Endodermal cell (in vitro differentiated cells): ENCODE results near the gene GCA. TPM values are rescaled to one million over a fixed set of nuclear protein-coding genes. Genes with fewer than 3 reads are reported as not detected.

Experiments
- DNase-seq: peaks from one replicate; pipeline ENCODE4 v3.0.0-alpha.2; 2017
- H3K27ac ChIP-seq: 2 replicates; pipeline ENCODE4 v1.5.1; 2013; ENCODE audit warnings: mild to moderate bottlenecking, low read depth, low read length, moderate library complexity
- H3K27me3 ChIP-seq: 2 replicates; pipeline ENCODE4 v1.6.1; 2013; ENCODE audit warnings: mild to moderate bottlenecking, low read length, moderate library complexity; ENCODE audit not compliant: insufficient read depth, control insufficient read depth, poor library complexity, severe bottlenecking
- H3K36me3 ChIP-seq: 2 replicates; pipeline ENCODE4 v1.7.0; 2013; ENCODE audit warnings: mild to moderate bottlenecking, low read length, moderate library complexity; ENCODE audit not compliant: control insufficient read depth, insufficient read depth
- H3K4me1 ChIP-seq: one replicate; pipeline ENCODE4 v1.7.0; 2013; ENCODE audit warnings: low read length; ENCODE audit not compliant: control insufficient read depth, insufficient read depth
- H3K4me3 ChIP-seq: 2 replicates; pipeline ENCODE4 v1.5.1; 2013; ENCODE audit warnings: mild to moderate bottlenecking, low read length, moderate library complexity
- H3K9ac ChIP-seq: 2 replicates; pipeline ENCODE4 v1.6.1; 2013; ENCODE audit warnings: mild to moderate bottlenecking, low read length, moderate library complexity; ENCODE audit not compliant: poor library complexity, severe bottlenecking; ENCODE audit errors: extremely low read depth
- H3K9me3 ChIP-seq: 2 replicates; pipeline ENCODE4 v1.6.1; 2013; ENCODE audit warnings: mild to moderate bottlenecking, low read length, moderate library complexity; ENCODE audit not compliant: control insufficient read depth
- H3K27ac Mint-ChIP-seq: 2 replicates; pipeline ENCODE4 v1.8.0; 2020; ENCODE audit warnings: mixed read lengths
- H3K27me3 Mint-ChIP-seq: 2 replicates; pipeline ENCODE4 v1.8.0; 2021; ENCODE audit warnings: mild to moderate bottlenecking, mixed read lengths; ENCODE audit not compliant: insufficient read depth
- H3K36me3 Mint-ChIP-seq: 2 replicates; pipeline ENCODE4 v1.8.0; 2020; ENCODE audit warnings: low read depth, mixed read lengths
- H3K4me1 Mint-ChIP-seq: 2 replicates; pipeline ENCODE4 v1.8.0; 2020; ENCODE audit warnings: mixed read lengths
- H3K4me3 Mint-ChIP-seq: 2 replicates; pipeline ENCODE4 v1.8.0; 2020; ENCODE audit warnings: mild to moderate bottlenecking, moderate library complexity, mixed read lengths
- H3K9me3 Mint-ChIP-seq: 2 replicates; pipeline ENCODE4 v1.8.0; 2020; ENCODE audit warnings: mild to moderate bottlenecking, mixed read lengths
- WGBS, 2 experiments: methylation state at CpG; one replicate each; pipeline versions ENCODE4 v1.1.5 to v1.1.7; 2013; ENCODE audit warnings: missing lambda C conversion rate in 2 of 2, mixed read lengths in 1 of 2; ENCODE audit not compliant: insufficient coverage in 1 of 2, insufficient read length in 1 of 2; 5-methylcytosine and 5-hydroxymethylcytosine counted together
- total RNA-seq, 2 donors: library from RNA; stranded (reverse); fragmentation: NEBNext Ultra II Directional in 1 of 2; extraction: Animal tissue kit (Norgen Biotek cat#: 25700) in 1 of 2; gene quantifications; 2 replicates in 1 of 2; 3 replicates in 1 of 2; pipeline ENCODE4 v1.2.1, GENCODE V29; 2021
- TF ChIP-seq, protein P1 (sequence below): fragments of 200-600 bp; sonication (generic); conservative IDR thresholded peaks from 2 replicates; pipeline ENCODE4 v1.5.0; 2021; ENCODE audit warnings: antibody characterized with exemption, mild to moderate bottlenecking

GCA gene
- total RNA-seq, 2 donors from 2014 or later, result 27.5 to 53.0 TPM

DNA sequence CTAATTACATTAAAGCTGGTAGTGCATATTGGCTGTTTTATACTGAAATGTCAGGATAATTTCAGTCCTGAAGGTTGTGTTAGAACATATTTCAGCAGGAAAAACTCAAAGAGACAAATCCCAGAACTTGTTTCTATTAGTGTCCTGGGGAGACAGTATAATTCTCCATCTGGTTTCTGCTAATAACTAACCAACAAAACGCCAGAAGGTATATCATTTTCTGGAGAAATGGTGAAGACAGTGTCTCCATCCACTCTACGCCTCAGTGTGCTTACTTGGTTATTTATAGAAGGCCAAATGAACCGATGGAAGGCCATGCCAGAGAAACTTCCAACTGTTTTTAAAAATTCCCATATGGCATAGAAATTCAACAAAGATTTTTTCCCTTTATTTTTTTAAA, 41.6 kb downstream of the GCA start:
- TF ChIP-seq, protein P1, sequence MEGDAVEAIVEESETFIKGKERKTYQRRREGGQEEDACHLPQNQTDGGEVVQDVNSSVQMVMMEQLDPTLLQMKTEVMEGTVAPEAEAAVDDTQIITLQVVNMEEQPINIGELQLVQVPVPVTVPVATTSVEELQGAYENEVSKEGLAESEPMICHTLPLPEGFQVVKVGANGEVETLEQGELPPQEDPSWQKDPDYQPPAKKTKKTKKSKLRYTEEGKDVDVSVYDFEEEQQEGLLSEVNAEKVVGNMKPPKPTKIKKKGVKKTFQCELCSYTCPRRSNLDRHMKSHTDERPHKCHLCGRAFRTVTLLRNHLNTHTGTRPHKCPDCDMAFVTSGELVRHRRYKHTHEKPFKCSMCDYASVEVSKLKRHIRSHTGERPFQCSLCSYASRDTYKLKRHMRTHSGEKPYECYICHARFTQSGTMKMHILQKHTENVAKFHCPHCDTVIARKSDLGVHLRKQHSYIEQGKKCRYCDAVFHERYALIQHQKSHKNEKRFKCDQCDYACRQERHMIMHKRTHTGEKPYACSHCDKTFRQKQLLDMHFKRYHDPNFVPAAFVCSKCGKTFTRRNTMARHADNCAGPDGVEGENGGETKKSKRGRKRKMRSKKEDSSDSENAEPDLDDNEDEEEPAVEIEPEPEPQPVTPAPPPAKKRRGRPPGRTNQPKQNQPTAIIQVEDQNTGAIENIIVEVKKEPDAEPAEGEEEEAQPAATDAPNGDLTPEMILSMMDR, result no peak
- no peaks in the 10 kb centered on the region for H3K27me3 Mint-ChIP-seq
- H3K4me1 Mint-ChIP-seq, result peaks cover 5% of the 10 kb centered on the region
- WGBS, 2 experiments, result 89 to 93% methylated on average over 2 to 3 of the region's 3 CpGs
- no peak overlapping the region for H3K27ac Mint-ChIP-seq
- Histone ChIP-seq H3K27ac (no peak overlapping the region), H3K9me3 (no peaks in the 10 kb centered on the region), H3K27me3 (no peaks in the 10 kb centered on the region), H3K4me3 (no peak overlapping the region), H3K36me3 (no peaks in the 10 kb centered on the region), H3K9ac (no peak overlapping the region), H3K4me1 (peaks cover 4% of the 10 kb centered on the region)
- H3K36me3 Mint-ChIP-seq, result no peaks in the 10 kb centered on the region
- no peak for DNase-seq
- no peaks in the 10 kb centered on the region for H3K9me3 Mint-ChIP-seq
- no peak overlapping the region for H3K4me3 Mint-ChIP-seq

DNA sequence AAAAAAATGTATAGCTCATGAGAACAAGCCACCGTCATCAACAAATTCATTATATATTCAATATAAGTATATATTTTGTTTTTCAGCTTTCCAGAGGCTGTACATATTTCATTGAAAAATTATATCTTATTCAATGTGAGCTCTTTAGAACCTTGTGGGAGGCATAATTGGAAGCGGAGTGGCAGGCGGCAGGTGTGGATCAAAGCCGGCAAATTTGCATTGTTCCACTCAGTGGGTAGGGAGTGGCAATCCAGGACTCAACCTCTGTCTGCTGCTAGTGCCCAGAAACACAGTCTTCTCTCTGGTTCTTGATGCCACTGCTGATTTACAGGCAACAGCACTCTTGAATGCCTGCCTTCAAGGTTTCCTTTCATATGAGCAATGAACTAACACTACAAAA, 46.9 kb downstream of the GCA start:
- H3K4me3 ChIP-seq, result no peak overlapping the region
- no peak overlapping the region for H3K9ac ChIP-seq
- WGBS, 2 experiments, result 97% methylated on average over 3 of the region's 4 CpGs; no CpG with 5 or more reads in 1 of the 2 experiments
- H3K27ac ChIP-seq, result no peak overlapping the region
- H3K9me3 ChIP-seq, result no peaks in the 10 kb centered on the region
- H3K9me3 Mint-ChIP-seq, result no peaks in the 10 kb centered on the region
- H3K4me1 Mint-ChIP-seq, result peaks cover 5% of the 10 kb centered on the region
- DNase-seq, result no peak
- H3K36me3 Mint-ChIP-seq, result no peaks in the 10 kb centered on the region
- H3K4me1 ChIP-seq, result peaks cover 4% of the 10 kb centered on the region
- H3K27me3 ChIP-seq, result no peaks in the 10 kb centered on the region
- TF ChIP-seq, protein P1, result peak; percentile 47
- H3K36me3 ChIP-seq, result no peaks in the 10 kb centered on the region
- H3K4me3 Mint-ChIP-seq, result no peak overlapping the region
- H3K27ac Mint-ChIP-seq, result no peak overlapping the region
- H3K27me3 Mint-ChIP-seq, result no peaks in the 10 kb centered on the region

DNA sequence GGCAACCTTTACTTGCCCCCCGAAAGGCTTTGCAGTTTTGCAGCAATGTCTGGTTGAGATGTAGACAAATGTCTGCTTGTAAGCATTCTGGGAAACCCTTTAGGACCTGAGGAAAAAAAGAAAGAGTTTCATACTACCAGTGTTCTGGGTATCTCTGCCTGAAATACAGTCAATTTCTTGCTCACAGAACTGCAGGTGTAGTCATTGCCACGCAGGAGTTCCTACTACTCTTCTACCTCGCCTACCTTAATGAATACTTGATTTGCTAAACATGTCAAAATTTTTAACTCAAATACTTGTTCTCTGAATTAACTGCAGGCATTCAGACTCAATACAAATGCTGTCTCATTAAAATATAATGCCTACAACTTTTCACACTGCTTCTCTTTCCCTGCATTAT, 56.4 kb downstream of the GCA start:
- TF ChIP-seq, protein P1, result no peak

More for the DNA sequence above, 56.4 kb downstream of the GCA start:
- no peak overlapping the region for H3K27ac ChIP-seq
- WGBS, 2 experiments, result 90 to 97% methylated on average over 3 of the region's 3 CpGs
- H3K4me3 ChIP-seq, result no peak overlapping the region
- H3K9me3 ChIP-seq, result no peaks in the 10 kb centered on the region
- no peaks in the 10 kb centered on the region for H3K9me3 Mint-ChIP-seq
- no peak overlapping the region for H3K27ac Mint-ChIP-seq
- H3K36me3 Mint-ChIP-seq, result no peaks in the 10 kb centered on the region
- peaks cover 9% of the 10 kb centered on the region for H3K4me1 Mint-ChIP-seq
- no peak for DNase-seq
- H3K4me3 Mint-ChIP-seq, result no peak overlapping the region
- no peaks in the 10 kb centered on the region for H3K27me3 ChIP-seq
- H3K4me1 ChIP-seq, result peaks cover 3% of the 10 kb centered on the region
- H3K36me3 ChIP-seq, result no peaks in the 10 kb centered on the region
- H3K27me3 Mint-ChIP-seq, result no peaks in the 10 kb centered on the region
- no peak overlapping the region for H3K9ac ChIP-seq
